ENCODE results near the gene CLEC5A.
"Not testable (repeated sequence)": the region's sequence is repeated elsewhere in the genome, so short reads cannot be mapped to it uniquely, and the experiment has no call there.

Gene CLEC5A

GRCh38 chr7:141946796-141947195 is at the start of gene CLEC5A:
TSS of gene CLEC5A (minus strand) at chr7:141946974. CDS start at chr7:141946292, 682 bp downstream.
- H3K4me3 ChIP-seq (ENCODE audit: low read depth, low read length), result no peak within 1 kb of the TSS
- no peak for TF ChIP-seq CTCF (IDR thresholded peaks at IDR 0.05; ENCODE audit: low read depth, low read length)

- no peak overlapping the region for H3K4me3 ChIP-seq (ENCODE audit: low read depth, low read length)
- TF ChIP-seq CTCF (IDR thresholded peaks at IDR 0.05; ENCODE audit: low read depth, low read length), result no peak
Measured at GRCh38 chr7:141993354-141993753, 46.6 kb upstream of the CLEC5A start.

- TF ChIP-seq CTCF (IDR thresholded peaks at IDR 0.05; ENCODE audit: low read depth, low read length), result no peak
- no peak overlapping the region for H3K4me3 ChIP-seq (ENCODE audit: low read depth, low read length)
Measured at GRCh38 chr7:141992688-141993087, 45.9 kb upstream of the CLEC5A start.

- TF ChIP-seq CTCF (IDR thresholded peaks at IDR 0.05; ENCODE audit: low read depth, low read length), result no peak
- no peak overlapping the region for H3K4me3 ChIP-seq (ENCODE audit: low read depth, low read length)
Measured at GRCh38 chr7:141992156-141992555, 45.4 kb upstream of the CLEC5A start.

GRCh38 chr7:141991140-141991539 is 44.4 kb upstream of the CLEC5A start:
- no peak for TF ChIP-seq CTCF (IDR thresholded peaks at IDR 0.05; ENCODE audit: low read depth, low read length)

GRCh38 chr7:141990011-141990725 is 43.4 kb upstream of the CLEC5A start:
- no peak for TF ChIP-seq CTCF (IDR thresholded peaks at IDR 0.05; ENCODE audit: low read depth, low read length)
- no peak overlapping the region for H3K4me3 ChIP-seq (ENCODE audit: low read depth, low read length)

More at GRCh38 chr7:141991140-141991539, 44.4 kb upstream of the CLEC5A start:
- no peak overlapping the region for H3K4me3 ChIP-seq (ENCODE audit: low read depth, low read length)

- H3K4me3 ChIP-seq (ENCODE audit: low read depth, low read length), result not testable (repeated sequence)
Measured at GRCh38 chr7:141987803-141988202, 41.0 kb upstream of the CLEC5A start.

GRCh38 chr7:141986923-141987322 is 40.1 kb upstream of the CLEC5A start:
- H3K4me3 ChIP-seq (ENCODE audit: low read depth, low read length), result no peak overlapping the region
- TF ChIP-seq CTCF (IDR thresholded peaks at IDR 0.05; ENCODE audit: low read depth, low read length), result no peak

- H3K4me3 ChIP-seq (ENCODE audit: low read depth, low read length), result not testable (repeated sequence)
Measured at GRCh38 chr7:141985926-141986325, 39.2 kb upstream of the CLEC5A start.
